Measurements from ENCODE around the gene MRGPRF. TPM values are rescaled to one million over a fixed set of nuclear protein-coding genes. Genes with fewer than 3 reads are reported as not detected.

The MRGPRF gene
- total RNA-seq, 2 experiments from 2014 or later: not detected

DNA sequence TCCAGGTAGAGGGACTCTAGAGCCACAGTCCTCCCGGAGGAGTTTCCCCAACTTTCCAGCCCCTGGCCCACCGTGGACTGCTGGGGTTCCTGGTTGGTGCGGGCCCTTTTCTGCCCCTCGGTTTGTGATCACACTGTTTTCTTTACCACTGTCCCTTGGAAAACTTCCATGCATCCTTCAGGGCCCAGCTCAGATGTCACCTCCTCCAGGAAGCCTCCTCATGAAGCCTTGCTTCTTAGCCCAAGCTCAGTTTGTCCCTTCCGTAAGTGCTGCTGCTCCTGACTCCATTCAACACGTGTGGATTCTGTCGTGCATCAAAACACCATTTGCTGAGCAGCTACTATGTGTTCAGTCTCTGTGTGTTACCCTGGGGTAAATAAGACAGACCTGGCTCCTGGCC, 19.8 kb upstream of the MRGPRF start:
- Histone ChIP-seq H4K20me1 (ENCODE audit: insufficient read depth, low read length) (no peaks in the 10 kb centered on the region), H3K36me3 (ENCODE audit: insufficient read depth, low read length) (no peaks in the 10 kb centered on the region), H3K4me3 (ENCODE audit: low read depth, low read length, poor library complexity, severe bottlenecking) (no peak overlapping the region), H2AFZ (ENCODE audit: low read length) (no peak overlapping the region), H3K79me2 (ENCODE audit: insufficient read depth, low read depth, low read length) (no peaks in the 10 kb centered on the region), H3K27ac (ENCODE audit: low read depth, low read length, poor library complexity, severe bottlenecking) (no peak overlapping the region), H3K9me3 (ENCODE audit: low read length) (no peaks in the 10 kb centered on the region), H3K4me2 (ENCODE audit: low read length) (no peak overlapping the region), H3K9me2 (ENCODE audit: insufficient read depth, low read length) (no peaks in the 10 kb centered on the region), H3K4me1 (ENCODE audit: insufficient read depth, low read length, poor library complexity, severe bottlenecking) (no peaks in the 10 kb centered on the region)
- DNase-seq (ENCODE audit: low spot score): no peak
- intact Hi-C loops (cut with micrococcal nuclease; ENCODE audit: unreplicated experiment): no loop called here
- POLR2A ChIA-PET: no interaction called here
- no TSS peak for BruUV-seq (replicated peaks)
- no peak for TF ChIP-seq EZH2phosphoT487 (IDR thresholded peaks at IDR 0.05; ENCODE audit: borderline replicate concordance, low read depth, low read length)
- TF ChIP-seq, protein P1, sequence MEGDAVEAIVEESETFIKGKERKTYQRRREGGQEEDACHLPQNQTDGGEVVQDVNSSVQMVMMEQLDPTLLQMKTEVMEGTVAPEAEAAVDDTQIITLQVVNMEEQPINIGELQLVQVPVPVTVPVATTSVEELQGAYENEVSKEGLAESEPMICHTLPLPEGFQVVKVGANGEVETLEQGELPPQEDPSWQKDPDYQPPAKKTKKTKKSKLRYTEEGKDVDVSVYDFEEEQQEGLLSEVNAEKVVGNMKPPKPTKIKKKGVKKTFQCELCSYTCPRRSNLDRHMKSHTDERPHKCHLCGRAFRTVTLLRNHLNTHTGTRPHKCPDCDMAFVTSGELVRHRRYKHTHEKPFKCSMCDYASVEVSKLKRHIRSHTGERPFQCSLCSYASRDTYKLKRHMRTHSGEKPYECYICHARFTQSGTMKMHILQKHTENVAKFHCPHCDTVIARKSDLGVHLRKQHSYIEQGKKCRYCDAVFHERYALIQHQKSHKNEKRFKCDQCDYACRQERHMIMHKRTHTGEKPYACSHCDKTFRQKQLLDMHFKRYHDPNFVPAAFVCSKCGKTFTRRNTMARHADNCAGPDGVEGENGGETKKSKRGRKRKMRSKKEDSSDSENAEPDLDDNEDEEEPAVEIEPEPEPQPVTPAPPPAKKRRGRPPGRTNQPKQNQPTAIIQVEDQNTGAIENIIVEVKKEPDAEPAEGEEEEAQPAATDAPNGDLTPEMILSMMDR (conservative IDR thresholded peaks at IDR 0.05; ENCODE audit: low read length): no peak
- CTCF ChIA-PET (ENCODE audit: unreplicated experiment): no interaction called here

DNA sequence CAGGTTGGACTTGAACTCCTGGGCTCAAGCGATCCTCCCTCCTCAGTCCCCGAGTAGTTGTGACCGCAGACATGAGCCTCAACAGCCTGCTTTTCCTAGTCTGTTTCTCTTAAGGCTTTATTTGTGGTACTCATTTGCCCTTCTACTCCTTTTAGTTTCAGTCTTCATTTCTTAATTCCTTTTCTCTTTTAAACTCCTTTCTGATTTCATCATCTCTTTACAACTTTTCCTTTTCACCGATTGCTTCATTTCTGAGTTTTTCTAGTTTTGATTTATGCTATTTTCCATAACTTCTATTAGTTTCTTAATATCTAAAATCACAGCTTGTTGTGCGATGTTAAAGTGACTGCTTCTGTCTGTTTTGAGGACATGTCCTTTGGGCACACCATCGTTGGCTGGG, 17.3 kb upstream of the MRGPRF start:
- TF ChIP-seq, protein P1 (conservative IDR thresholded peaks at IDR 0.05; ENCODE audit: low read length): no peak
- TF ChIP-seq EZH2phosphoT487 (IDR thresholded peaks at IDR 0.05; ENCODE audit: borderline replicate concordance, low read depth, low read length): no peak
- H3K27ac ChIP-seq (ENCODE audit: low read depth, low read length, poor library complexity, severe bottlenecking): no peak overlapping the region
- H4K20me1 ChIP-seq (ENCODE audit: insufficient read depth, low read length): no peaks in the 10 kb centered on the region
- intact Hi-C loops (cut with micrococcal nuclease; ENCODE audit: unreplicated experiment): no loop called here
- CTCF ChIA-PET (ENCODE audit: unreplicated experiment): no interaction called here
- H3K36me3 ChIP-seq (ENCODE audit: insufficient read depth, low read length): no peaks in the 10 kb centered on the region
- POLR2A ChIA-PET: interaction anchor here (0.7 to 0.8 kb wide), 2 partner anchors 9 to 17 kb away, joined by 3 read pairs; no protein-coding TSS in a partner anchor
- H2AFZ ChIP-seq (ENCODE audit: low read length): no peak overlapping the region
- no peak for DNase-seq (ENCODE audit: low spot score)
- no peaks in the 10 kb centered on the region for H3K4me1 ChIP-seq (ENCODE audit: insufficient read depth, low read length, poor library complexity, severe bottlenecking)
- no TSS peak for BruUV-seq (replicated peaks)
- H3K9me2 ChIP-seq (ENCODE audit: insufficient read depth, low read length): no peaks in the 10 kb centered on the region
- H3K79me2 ChIP-seq (ENCODE audit: insufficient read depth, low read depth, low read length): no peaks in the 10 kb centered on the region
- no peaks in the 10 kb centered on the region for H3K9me3 ChIP-seq (ENCODE audit: low read length)
- H3K4me3 ChIP-seq (ENCODE audit: low read depth, low read length, poor library complexity, severe bottlenecking): no peak overlapping the region
- no peak overlapping the region for H3K4me2 ChIP-seq (ENCODE audit: low read length)

DNA sequence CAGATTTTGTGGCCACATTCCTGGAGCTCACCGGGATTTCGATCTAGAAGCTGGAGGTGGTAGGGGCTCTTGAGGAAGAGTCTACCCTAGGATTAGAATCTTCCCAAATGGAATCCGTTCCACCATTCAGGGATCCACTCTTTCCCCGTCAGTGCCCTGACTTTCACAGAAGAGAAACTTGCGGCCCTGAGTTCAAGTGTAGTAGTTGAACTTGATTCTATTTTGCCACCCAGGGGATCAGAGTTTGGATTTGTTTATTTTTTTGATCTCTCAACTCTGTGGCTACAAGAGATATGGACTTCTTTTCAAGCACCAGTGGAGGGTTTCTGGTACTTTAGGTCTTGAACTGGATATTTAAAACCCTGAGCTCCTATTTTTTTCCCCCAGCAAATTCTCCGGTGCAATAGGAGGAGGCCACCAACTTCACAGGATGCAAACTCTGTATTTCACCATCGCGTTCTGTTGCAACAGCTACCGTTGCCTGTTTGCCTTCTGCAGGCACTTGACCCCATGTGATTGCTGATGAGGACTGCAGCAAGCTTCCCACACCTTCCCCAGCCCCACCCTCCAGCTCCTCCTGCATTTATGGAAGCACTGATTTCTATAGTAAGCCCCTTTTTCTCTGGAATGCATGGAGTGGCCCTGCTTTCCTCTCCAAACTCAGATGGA, 14.8 kb upstream of the MRGPRF start:
- ChIA-PET CTCF (ENCODE audit: unreplicated experiment) (no interaction called here), POLR2A (interaction anchor here (0.5 to 1.0 kb wide), 2 partner anchors 10 to 17 kb away, joined by 3 to 6 read pairs; no protein-coding TSS in a partner anchor)
- no peak overlapping the region for H3K4me2 ChIP-seq (ENCODE audit: low read length)
- TF ChIP-seq EZH2phosphoT487 (IDR thresholded peaks at IDR 0.05; ENCODE audit: borderline replicate concordance, low read depth, low read length): no peak
- TF ChIP-seq, protein P1 (conservative IDR thresholded peaks at IDR 0.05; ENCODE audit: low read length): no peak
- no peak overlapping the region for H3K4me3 ChIP-seq (ENCODE audit: low read depth, low read length, poor library complexity, severe bottlenecking)
- H3K4me1 ChIP-seq (ENCODE audit: insufficient read depth, low read length, poor library complexity, severe bottlenecking): no peaks in the 10 kb centered on the region
- no peak overlapping the region for H2AFZ ChIP-seq (ENCODE audit: low read length)
- no peaks in the 10 kb centered on the region for H4K20me1 ChIP-seq (ENCODE audit: insufficient read depth, low read length)
- no peaks in the 10 kb centered on the region for H3K9me2 ChIP-seq (ENCODE audit: insufficient read depth, low read length)
- no peaks in the 10 kb centered on the region for H3K36me3 ChIP-seq (ENCODE audit: insufficient read depth, low read length)
- no peak for DNase-seq (ENCODE audit: low spot score)
- no TSS peak for BruUV-seq (replicated peaks)
- no peaks in the 10 kb centered on the region for H3K9me3 ChIP-seq (ENCODE audit: low read length)
- intact Hi-C loops (cut with micrococcal nuclease; ENCODE audit: unreplicated experiment): no loop called here
- H3K79me2 ChIP-seq (ENCODE audit: insufficient read depth, low read depth, low read length): no peaks in the 10 kb centered on the region
- H3K27ac ChIP-seq (ENCODE audit: low read depth, low read length, poor library complexity, severe bottlenecking): no peak overlapping the region
